PC-3 (cell line): ENCODE results near the gene PRPF40B.

Experiments
- CTCF ChIP-seq: fragments of 300-600 bp; sonication (generic); conservative IDR thresholded peaks from 2 replicates; pipeline ENCODE4 v1.5.1; 2017; ENCODE audit warnings: antibody characterized with exemption, low read depth, mild to moderate bottlenecking, low read length
- EZH2 ChIP-seq: fragments of 300-600 bp; sonication (generic); IDR thresholded peaks from one replicate; pipeline ENCODE4 v1.6.1; 2017; ENCODE audit warnings: antibody characterized with exemption, mild to moderate bottlenecking, low read length; ENCODE audit not compliant: unreplicated experiment

DNA sequence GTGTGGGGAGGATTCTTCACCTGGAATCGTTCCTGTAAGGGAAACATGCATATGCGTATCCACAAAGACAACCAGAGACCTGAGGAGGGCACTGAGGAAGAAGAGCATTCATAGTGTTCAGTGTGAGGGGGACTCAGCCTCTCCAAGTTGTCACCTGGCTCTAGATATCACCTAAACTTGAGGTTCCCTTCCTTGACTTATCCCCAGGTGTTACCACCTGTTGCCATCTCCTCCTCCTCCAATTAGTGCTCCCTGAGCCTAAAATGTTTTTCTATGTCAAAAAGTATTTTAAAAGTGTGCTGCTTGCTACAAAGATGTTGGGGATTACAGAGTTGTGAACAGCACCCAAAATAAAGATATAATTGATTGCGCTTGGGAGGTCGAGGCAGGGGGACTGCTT lies 42.8 kb downstream of the PRPF40B start:
- TF ChIP-seq CTCF (no peak), EZH2 (no peak)
